GM19455 (cell line): ENCODE results near the gene LAMB4.
A peak's percentile ranks its signal among the peaks of the same experiment; 100 is the strongest.
"Not testable (repeated sequence)": the region's sequence is repeated elsewhere in the genome, so short reads cannot be mapped to it uniquely, and the experiment has no call there.

Source experiments
- ATAC-seq: cut with Tn5 transposase; IDR thresholded peaks from one replicate; pipeline ENCODE4 v1.9.1; 2021; ENCODE audit not compliant: unreplicated experiment

Gene LAMB4

GRCh38 chr7:108049962-108050361, 80.2 kb downstream of the LAMB4 start:
- peak; percentile 89 for ATAC-seq

- ATAC-seq, result no peak
Observed at GRCh38 chr7:108048422-108048821, 81.7 kb downstream of the LAMB4 start.

GRCh38 chr7:108046952-108047506, 83.1 kb downstream of the LAMB4 start:
- ATAC-seq, result no peak

GRCh38 chr7:108045669-108046068, 84.5 kb downstream of the LAMB4 start:
- ATAC-seq, result no peak

- ATAC-seq, result no peak
Observed at GRCh38 chr7:108045154-108045553, 85.0 kb downstream of the LAMB4 start.

- no peak for ATAC-seq
Observed at GRCh38 chr7:108044345-108044744, 85.8 kb downstream of the LAMB4 start.

GRCh38 chr7:108038986-108039385, 91.2 kb downstream of the LAMB4 start:
- ATAC-seq, result no peak

GRCh38 chr7:108037741-108038140, 92.4 kb downstream of the LAMB4 start:
- no peak for ATAC-seq

GRCh38 chr7:108037140-108037539, 93.0 kb downstream of the LAMB4 start:
- no peak for ATAC-seq

- ATAC-seq, result no peak
Observed at GRCh38 chr7:108034586-108034985, 95.6 kb downstream of the LAMB4 start.

GRCh38 chr7:108033776-108034497, 96.2 kb downstream of the LAMB4 start:
- no peak for ATAC-seq

GRCh38 chr7:108033309-108033708, 96.9 kb downstream of the LAMB4 start:
- not testable (repeated sequence) for ATAC-seq

GRCh38 chr7:108030516-108030915, 99.6 kb downstream of the LAMB4 start:
- no peak for ATAC-seq

- ATAC-seq, result no peak
Observed at GRCh38 chr7:108029034-108029433, 101.1 kb downstream of the LAMB4 start.

GRCh38 chr7:108028111-108028510, 102.0 kb downstream of the LAMB4 start:
- ATAC-seq, result no peak

GRCh38 chr7:108027239-108027638, 102.9 kb downstream of the LAMB4 start:
- no peak for ATAC-seq

- ATAC-seq, result no peak
Observed at GRCh38 chr7:108026647-108027046, 103.5 kb downstream of the LAMB4 start.

GRCh38 chr7:108026116-108026515, 104.0 kb downstream of the LAMB4 start:
- no peak for ATAC-seq

- ATAC-seq, result no peak
Observed at GRCh38 chr7:108024538-108024937, 105.6 kb downstream of the LAMB4 start.

- no peak for ATAC-seq
Observed at GRCh38 chr7:108020585-108020984, 109.6 kb downstream of the LAMB4 start.

- ATAC-seq, result no peak
Observed at GRCh38 chr7:108018668-108019067, 111.5 kb downstream of the LAMB4 start.

- no peak for ATAC-seq
Observed at GRCh38 chr7:108017776-108018151, 112.4 kb downstream of the LAMB4 start.
